Activated gamma-delta T cell treated with Interleukin-2 at 50 U/mL for 16 hours (primary cell): Measurements from ENCODE around the gene HM13.

Experiments used
- DNase-seq: peaks from one replicate; pipeline ENCODE4 v3.0.0-alpha.2; 2020

HM13 gene

GRCh38 chr20:31615416-31615815, 101.2 kb downstream of the HM13 start:
- no peak for DNase-seq

- DNase-seq = no peak
Observed at GRCh38 chr20:31617432-31618104, 103.3 kb downstream of the HM13 start.
